Left lung (tissue), 10 donors: Measurements from ENCODE around the gene GGT5. TPM values are rescaled to one million over a fixed set of nuclear protein-coding genes. Genes with fewer than 3 reads are reported as not detected.
"Not testable (repeated sequence)": the region's sequence is repeated elsewhere in the genome, so short reads cannot be mapped to it uniquely, and the experiment has no call there.

Experiments
- ATAC-seq: fragments of 200-7000 bp; cut with Tn5 transposase; one replicate; pipeline ENCODE4 v1.9.1; 2020; ENCODE audit warnings: moderate library complexity
- DNase-seq, 4 donors: peaks; one replicate each; pipeline ENCODE4 v3.0.0-alpha.2; 2013 to 2020
- H3K27ac ChIP-seq, 2 donors: fragments of 200-600 bp; sonication (generic) in 1 of 2; one replicate each; pipeline versions ENCODE4 v1.5.0 to v1.8.0; 2020 to 2021
- H3K27me3 ChIP-seq, 2 donors: fragments of 200-600 bp; sonication (generic) in 1 of 2; one replicate each; pipeline versions ENCODE4 v1.5.0 to v1.8.0; 2020 to 2021
- H3K36me3 ChIP-seq, 2 donors: fragments of 200-600 bp; sonication (generic) in 1 of 2; one replicate each; pipeline versions ENCODE4 v1.5.0 to v1.8.0; 2020 to 2021
- H3K4me1 ChIP-seq, 2 donors: fragments of 200-600 bp; one replicate each; pipeline ENCODE4 v1.8.0; 2021
- H3K4me3 ChIP-seq, 2 donors: fragments of 200-600 bp; sonication (generic) in 1 of 2; one replicate each; pipeline versions ENCODE4 v1.5.0 to v1.8.0; 2020 to 2021; ENCODE audit warnings: mild to moderate bottlenecking in 1 of 2
- H3K9me3 ChIP-seq, 2 donors: fragments of 200-600 bp; sonication (generic) in 1 of 2; one replicate each; pipeline versions ENCODE4 v1.5.0 to v1.8.0; 2020 to 2021
- intact Hi-C, 2 donors: fragments of 100-400 bp; cut with DNase I; formaldehyde crosslinking; loops; one replicate each; pipeline versions ENCODE4 v1.11.2 to v1.14.2; 2022
- polyA plus RNA-seq, 6 donors: library from polyadenylated mRNA; unstranded; fragments of 120-200 nt; gene quantifications; one replicate each; pipeline ENCODE4 v1.2.1, GENCODE V29; 2013; ENCODE audit not compliant: insufficient read length in 6 of 6
- total RNA-seq, 2 donors: library from RNA; stranded (reverse); fragmentation: NEBNext Ultra II Directional; extraction: Animal tissue kit (Norgen Biotek cat#: 25700); gene quantifications; one replicate each; pipeline ENCODE4 v1.2.1, GENCODE V29; 2021
- TF ChIP-seq, protein P1 (sequence below), 2 donors: fragments of 200-600 bp; sonication (generic) in 1 of 2; IDR thresholded peaks; one replicate each; pipeline versions ENCODE4 v1.5.0 to v1.8.0; 2021; ENCODE audit warnings: antibody characterized with exemption in 2 of 2
- donor health status: DM: no; HTN: yes; CAD: no.
- donor health status: DM: no; HTN: no; CAD: no.

GGT5 gene
- total and polyA plus RNA-seq, 8 donors: 10.6 to 25.6 (median 13.5) TPM

- ATAC-seq (no peak), DNase-seq (peak in 1 of 4 donors; percentile 73)
- no peak overlapping the region for H3K27ac ChIP-seq
- intact Hi-C loops: loop anchor here in 1 of 2 donors (5.0 kb wide), 1 partner anchor 62 kb away; the partner anchor contains the start of gene GGT5
- H3K4me1 ChIP-seq: peaks cover 9 to 32% of the 10 kb centered on the region in 2 donors
- H3K36me3 ChIP-seq: peaks cover 0 to 24% of the 10 kb centered on the region in 2 donors
- no peaks in the 10 kb centered on the region for H3K9me3 ChIP-seq
- H3K4me3 ChIP-seq: no peak overlapping the region
- TF ChIP-seq, protein P1, sequence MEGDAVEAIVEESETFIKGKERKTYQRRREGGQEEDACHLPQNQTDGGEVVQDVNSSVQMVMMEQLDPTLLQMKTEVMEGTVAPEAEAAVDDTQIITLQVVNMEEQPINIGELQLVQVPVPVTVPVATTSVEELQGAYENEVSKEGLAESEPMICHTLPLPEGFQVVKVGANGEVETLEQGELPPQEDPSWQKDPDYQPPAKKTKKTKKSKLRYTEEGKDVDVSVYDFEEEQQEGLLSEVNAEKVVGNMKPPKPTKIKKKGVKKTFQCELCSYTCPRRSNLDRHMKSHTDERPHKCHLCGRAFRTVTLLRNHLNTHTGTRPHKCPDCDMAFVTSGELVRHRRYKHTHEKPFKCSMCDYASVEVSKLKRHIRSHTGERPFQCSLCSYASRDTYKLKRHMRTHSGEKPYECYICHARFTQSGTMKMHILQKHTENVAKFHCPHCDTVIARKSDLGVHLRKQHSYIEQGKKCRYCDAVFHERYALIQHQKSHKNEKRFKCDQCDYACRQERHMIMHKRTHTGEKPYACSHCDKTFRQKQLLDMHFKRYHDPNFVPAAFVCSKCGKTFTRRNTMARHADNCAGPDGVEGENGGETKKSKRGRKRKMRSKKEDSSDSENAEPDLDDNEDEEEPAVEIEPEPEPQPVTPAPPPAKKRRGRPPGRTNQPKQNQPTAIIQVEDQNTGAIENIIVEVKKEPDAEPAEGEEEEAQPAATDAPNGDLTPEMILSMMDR (IDR thresholded peaks at IDR 0.05): no peak
- no peaks in the 10 kb centered on the region for H3K27me3 ChIP-seq
These were observed 59.2 kb downstream of the GGT5 start for GRCh38 chr22:24185501-24186351.

DNA sequence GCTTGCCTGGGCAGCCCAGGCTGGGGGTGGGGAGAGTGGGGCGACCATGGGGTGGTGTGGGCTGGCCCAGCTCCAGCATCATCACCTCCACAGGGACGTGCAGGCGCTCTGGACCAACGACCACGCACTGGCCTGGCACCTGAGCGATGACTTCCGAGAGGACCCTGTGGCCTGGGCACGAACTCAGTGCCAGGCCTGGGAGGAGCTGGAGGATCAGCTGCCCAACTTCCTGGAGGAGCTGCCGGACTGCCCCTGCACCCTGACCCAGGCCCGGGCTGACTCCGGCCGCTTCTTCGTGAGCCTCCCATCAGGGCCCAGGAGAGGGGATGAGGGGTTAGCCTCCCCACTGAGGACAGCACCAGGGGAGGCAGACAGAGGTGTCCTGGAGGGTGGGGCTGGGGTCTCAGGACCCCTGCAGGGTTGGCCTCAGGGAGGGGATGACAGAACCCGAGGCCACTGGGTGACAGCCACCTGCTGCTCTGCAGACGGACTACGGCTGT is 59.8 kb downstream of the GGT5 start:
- H3K27ac ChIP-seq: no peak overlapping the region
- intact Hi-C loops: loop anchor here in 1 of 2 donors (5.0 kb wide), 1 partner anchor 62 kb away; the partner anchor contains the start of gene GGT5
- H3K4me3 ChIP-seq: no peak overlapping the region
- H3K9me3 ChIP-seq: no peaks in the 10 kb centered on the region
- H3K27me3 ChIP-seq: no peaks in the 10 kb centered on the region
- TF ChIP-seq, protein P1 (IDR thresholded peaks at IDR 0.05): no peak
- ATAC-seq (no peak), DNase-seq (peak in 1 of 4 donors; percentile 63)
- peaks cover 8 to 26% of the 10 kb centered on the region in 2 donors for H3K4me1 ChIP-seq
- peaks cover 0 to 24% of the 10 kb centered on the region in 2 donors for H3K36me3 ChIP-seq

DNA sequence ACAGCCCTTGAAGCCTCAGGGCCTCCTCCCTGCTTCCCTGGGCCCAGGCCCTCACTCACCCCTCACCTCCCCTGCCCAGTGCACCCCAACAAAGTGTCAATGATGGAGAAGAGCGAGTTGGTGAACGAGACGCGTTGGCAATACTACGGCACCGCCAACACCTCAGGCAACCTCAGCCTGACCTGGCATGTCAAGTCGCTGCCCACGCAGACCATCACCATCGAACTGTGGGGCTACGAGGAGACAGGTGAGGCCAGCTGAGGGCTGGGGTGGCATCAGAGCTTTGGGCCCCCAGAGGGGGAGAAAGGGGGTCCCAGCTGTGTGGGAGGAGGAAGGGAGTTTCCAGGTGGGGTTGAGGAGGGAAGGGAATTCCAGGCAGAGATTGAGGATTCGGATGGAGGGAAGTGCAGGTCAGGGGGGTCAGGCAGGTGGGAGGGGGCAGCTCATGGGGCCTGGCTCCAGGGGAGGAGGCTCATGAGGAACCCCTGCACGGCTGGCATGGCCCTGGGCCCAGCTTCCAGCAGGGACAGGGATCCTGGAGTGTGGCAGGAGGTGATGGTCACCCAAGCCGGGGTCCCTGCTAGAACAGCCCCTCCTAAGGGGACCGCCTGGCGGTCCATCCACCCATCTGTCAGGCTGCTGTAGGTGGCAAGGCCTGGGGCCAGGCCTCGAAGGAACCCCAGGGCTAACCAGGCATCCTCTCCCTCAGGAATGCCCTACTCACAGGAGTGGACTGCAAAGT is 60.7 kb downstream of the GGT5 start:
- ATAC-seq: no peak
- Histone ChIP-seq H3K4me3 (no peak overlapping the region), H3K36me3 (peaks cover 0 to 29% of the 10 kb centered on the region in 2 donors)

DNA sequence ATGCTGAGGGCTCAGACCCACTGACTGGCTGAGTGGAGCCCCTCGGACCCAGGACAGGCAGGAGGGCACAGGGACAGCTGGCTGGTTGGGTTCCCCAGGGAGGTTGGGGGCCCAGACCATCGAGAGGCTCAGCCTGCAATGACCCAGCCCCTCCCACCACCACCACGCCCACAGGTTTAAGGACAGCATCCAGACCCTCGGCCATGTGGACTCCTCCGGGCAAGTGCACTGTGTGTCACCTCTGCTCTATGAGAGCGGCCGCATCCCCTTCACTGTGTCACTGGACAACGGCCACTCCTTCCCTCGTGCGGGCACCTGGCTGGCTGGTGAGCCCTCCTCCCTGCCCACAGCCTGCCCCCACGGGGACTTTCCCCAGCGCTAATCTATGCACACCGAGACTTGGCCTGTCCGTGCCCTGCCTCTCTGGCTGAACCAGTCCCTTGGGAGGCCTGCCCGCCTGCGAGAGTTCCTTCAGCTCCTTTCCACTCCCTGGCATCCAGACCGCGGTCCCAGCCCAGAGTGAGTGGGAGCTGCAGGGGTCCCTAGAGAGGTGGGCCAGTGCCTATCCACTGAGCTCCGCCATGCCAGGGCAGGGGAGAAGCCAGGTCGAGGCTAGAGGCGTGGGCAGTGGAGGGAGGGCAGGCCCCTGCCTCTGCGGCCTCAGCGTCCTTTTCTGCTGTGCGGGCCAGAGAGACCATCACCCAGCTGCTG is 61.4 kb downstream of the GGT5 start:
- Histone ChIP-seq H3K36me3 (peaks cover 0 to 33% of the 10 kb centered on the region in 2 donors), H3K9me3 (no peaks in the 10 kb centered on the region), H3K27me3 (no peaks in the 10 kb centered on the region), H3K4me1 (peaks cover 0 to 19% of the 10 kb centered on the region in 2 donors), H3K27ac (no peak overlapping the region), H3K4me3 (peak overlapping the region in 1 of 2 donors; percentile 36)
- peak; percentile 51 for ATAC-seq
- TF ChIP-seq, protein P1 (IDR thresholded peaks at IDR 0.05): no peak
- DNase-seq: peak in 2 of 4 donors; percentile 52 to 83
- intact Hi-C loops: no loop called here

More for the DNA sequence above, 60.7 kb downstream of the GGT5 start:
- TF ChIP-seq, protein P1 (IDR thresholded peaks at IDR 0.05): no peak
- DNase-seq: peak in 1 of 4 donors; percentile 53
- H3K4me1 ChIP-seq: peaks cover under 1 to 25% of the 10 kb centered on the region in 2 donors
- no peaks in the 10 kb centered on the region for H3K27me3 ChIP-seq
- intact Hi-C loops: no loop called here
- H3K9me3 ChIP-seq: no peaks in the 10 kb centered on the region
- H3K27ac ChIP-seq: no peak overlapping the region

DNA sequence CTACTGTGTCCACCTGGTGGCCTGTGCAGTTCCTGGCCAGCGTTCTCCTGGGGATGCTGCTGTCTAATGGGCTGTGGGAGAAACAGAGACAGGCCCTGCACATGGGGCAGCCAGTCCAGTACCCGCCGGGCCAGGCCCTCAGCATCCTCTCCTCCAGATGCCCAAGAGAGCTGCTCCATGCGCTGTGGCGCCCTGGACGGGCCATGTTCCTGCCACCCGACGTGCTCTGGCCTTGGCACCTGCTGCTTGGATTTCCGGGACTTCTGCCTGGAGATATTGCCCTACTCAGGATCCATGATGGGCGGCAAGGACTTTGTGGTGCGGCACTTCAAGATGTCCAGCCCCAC is 62.0 kb downstream of the GGT5 start:
- not testable (repeated sequence) for H3K9me3 ChIP-seq

More for the DNA sequence above, 62.0 kb downstream of the GGT5 start:
- ATAC-seq (peak; percentile 2), DNase-seq (peak in 1 of 4 donors; percentile 67)
- H3K27ac ChIP-seq, H3K27me3 ChIP-seq, intact Hi-C loops: not testable (repeated sequence)
- peaks cover 0 to 38% of the 10 kb centered on the region in 2 donors for H3K36me3 ChIP-seq
- H3K4me1 ChIP-seq: peaks cover 0 to 19% of the 10 kb centered on the region in 2 donors
- peak overlapping the region; percentile 32 to 36 for H3K4me3 ChIP-seq
